Ishikawa (cell line): ENCODE data around the gene CDH23.

Experiments used
- CEBPB ChIP-seq: IDR thresholded peaks from 2 replicates; pipeline ENCODE4 v1.6.1; 2012
- CREB1 ChIP-seq: IDR thresholded peaks from 2 replicates; pipeline ENCODE4 v1.6.1; 2012; ENCODE audit warnings: low read depth
- EGR1 ChIP-seq: IDR thresholded peaks from 2 replicates; pipeline ENCODE4 v1.6.1; 2012
- EP300 ChIP-seq: IDR thresholded peaks from 2 replicates; pipeline ENCODE4 v1.6.1; 2012; ENCODE audit warnings: borderline replicate concordance
- FOXM1 ChIP-seq: IDR thresholded peaks from 2 replicates; pipeline ENCODE4 v1.6.1; 2012; ENCODE audit warnings: low read depth, borderline replicate concordance
- MAX ChIP-seq: IDR thresholded peaks from 2 replicates; pipeline ENCODE4 v1.6.1; 2012
- NFIC ChIP-seq: IDR thresholded peaks from 2 replicates; pipeline ENCODE4 v1.6.1; 2012
- RAD21 ChIP-seq: IDR thresholded peaks from 2 replicates; pipeline ENCODE4 v1.6.1; 2012; ENCODE audit warnings: low read depth
- REST ChIP-seq: IDR thresholded peaks from 2 replicates; pipeline ENCODE4 v1.6.1; 2012; ENCODE audit warnings: low read depth, mild to moderate bottlenecking
- TAF1 ChIP-seq: IDR thresholded peaks from 2 replicates; pipeline ENCODE4 v1.6.1; 2012; ENCODE audit warnings: low read depth, mild to moderate bottlenecking
- TCF12 ChIP-seq: IDR thresholded peaks from 2 replicates; pipeline ENCODE4 v1.6.1; 2012; ENCODE audit warnings: low read depth
- TEAD4 ChIP-seq: IDR thresholded peaks from 2 replicates; pipeline ENCODE4 v1.6.1; 2012
- YY1 ChIP-seq: IDR thresholded peaks from 2 replicates; pipeline ENCODE4 v1.6.1; 2012; ENCODE audit warnings: low read depth
- ZBTB7A ChIP-seq: IDR thresholded peaks from 2 replicates; pipeline ENCODE4 v1.6.1; 2012; ENCODE audit warnings: low read depth
- TF ChIP-seq, protein P1 (sequence below): IDR thresholded peaks from 2 replicates; pipeline ENCODE4 v1.6.1; 2012

Gene CDH23

GRCh38 chr10:71451754-71452153 lies 55.0 kb downstream of the CDH23 start:
- TF ChIP-seq CREB1 (no peak), RAD21 (no peak), ZBTB7A (no peak), YY1 (no peak), MAX (no peak), NFIC (no peak), TCF12 (no peak), CEBPB (no peak), TAF1 (no peak), REST (no peak), TEAD4 (no peak), EGR1 (no peak)
- TF ChIP-seq, protein P1, sequence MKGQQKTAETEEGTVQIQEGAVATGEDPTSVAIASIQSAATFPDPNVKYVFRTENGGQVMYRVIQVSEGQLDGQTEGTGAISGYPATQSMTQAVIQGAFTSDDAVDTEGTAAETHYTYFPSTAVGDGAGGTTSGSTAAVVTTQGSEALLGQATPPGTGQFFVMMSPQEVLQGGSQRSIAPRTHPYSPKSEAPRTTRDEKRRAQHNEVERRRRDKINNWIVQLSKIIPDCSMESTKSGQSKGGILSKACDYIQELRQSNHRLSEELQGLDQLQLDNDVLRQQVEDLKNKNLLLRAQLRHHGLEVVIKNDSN: no peak

DNA sequence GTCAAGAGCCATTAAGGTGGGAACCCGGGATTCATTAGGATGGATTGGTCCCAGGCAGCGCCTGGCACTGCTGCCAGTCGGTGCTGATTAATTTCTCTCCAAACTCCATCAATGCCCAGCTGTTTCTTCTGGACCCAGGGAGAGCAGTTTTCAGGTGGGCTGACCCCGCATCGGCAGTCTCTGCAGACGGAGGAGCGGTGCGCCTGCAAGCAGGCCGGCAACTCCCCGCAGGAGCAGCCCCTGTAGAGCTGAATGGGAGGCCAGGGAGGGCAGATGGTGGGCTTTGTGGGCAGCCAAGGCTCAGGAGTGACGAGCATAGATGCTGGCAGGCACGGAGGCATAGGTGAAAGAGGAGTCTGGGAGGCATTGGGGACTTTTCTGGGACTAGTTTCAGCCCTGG lies 56.5 kb downstream of the CDH23 start:
- TF ChIP-seq FOXM1: no peak
- no peak for TF ChIP-seq TAF1
- TF ChIP-seq CEBPB: no peak
- TF ChIP-seq EP300: no peak
- TF ChIP-seq ZBTB7A: no peak

DNA sequence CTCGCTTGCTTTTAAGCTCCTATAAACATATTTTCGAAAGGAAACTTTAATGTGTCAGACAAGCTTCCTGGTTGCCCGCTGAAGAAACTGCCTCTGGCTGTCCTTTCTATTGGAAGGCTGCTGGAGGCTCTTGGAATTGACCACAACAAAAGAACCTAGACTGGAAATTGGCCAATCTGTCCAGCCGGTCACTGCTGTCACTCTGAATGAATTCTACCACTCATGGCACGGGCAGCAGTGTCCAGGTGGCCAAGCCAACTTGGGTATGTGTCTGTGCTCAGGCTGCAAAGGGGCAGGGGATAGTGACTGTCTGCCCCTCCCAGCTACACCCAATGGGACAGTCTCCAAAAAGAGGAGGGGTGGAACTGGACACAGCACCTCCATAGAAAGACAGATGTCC lies 57.6 kb downstream of the CDH23 start:
- TF ChIP-seq REST (no peak), MAX (no peak), CREB1 (no peak), FOXM1 (no peak), EGR1 (no peak), NFIC (no peak), ZBTB7A (no peak), TAF1 (no peak), TCF12 (no peak), YY1 (no peak)
- TF ChIP-seq, protein P1: no peak

GRCh38 chr10:71455035-71455434 lies 58.3 kb downstream of the CDH23 start:
- TF ChIP-seq EP300 (no peak), TEAD4 (no peak), RAD21 (no peak), EGR1 (no peak), NFIC (no peak), REST (no peak), TCF12 (no peak), YY1 (no peak), ZBTB7A (no peak), FOXM1 (no peak), CREB1 (no peak), CEBPB (no peak), MAX (no peak), TAF1 (no peak)
- TF ChIP-seq, protein P1: no peak
